Measurements from ENCODE around the gene MLKL. TPM values are rescaled to one million over a fixed set of nuclear protein-coding genes. Genes with fewer than 3 reads are reported as not detected.

Gene MLKL
- total RNA-seq, 1 donor from 2014 or later, result 28.6 TPM

DNA sequence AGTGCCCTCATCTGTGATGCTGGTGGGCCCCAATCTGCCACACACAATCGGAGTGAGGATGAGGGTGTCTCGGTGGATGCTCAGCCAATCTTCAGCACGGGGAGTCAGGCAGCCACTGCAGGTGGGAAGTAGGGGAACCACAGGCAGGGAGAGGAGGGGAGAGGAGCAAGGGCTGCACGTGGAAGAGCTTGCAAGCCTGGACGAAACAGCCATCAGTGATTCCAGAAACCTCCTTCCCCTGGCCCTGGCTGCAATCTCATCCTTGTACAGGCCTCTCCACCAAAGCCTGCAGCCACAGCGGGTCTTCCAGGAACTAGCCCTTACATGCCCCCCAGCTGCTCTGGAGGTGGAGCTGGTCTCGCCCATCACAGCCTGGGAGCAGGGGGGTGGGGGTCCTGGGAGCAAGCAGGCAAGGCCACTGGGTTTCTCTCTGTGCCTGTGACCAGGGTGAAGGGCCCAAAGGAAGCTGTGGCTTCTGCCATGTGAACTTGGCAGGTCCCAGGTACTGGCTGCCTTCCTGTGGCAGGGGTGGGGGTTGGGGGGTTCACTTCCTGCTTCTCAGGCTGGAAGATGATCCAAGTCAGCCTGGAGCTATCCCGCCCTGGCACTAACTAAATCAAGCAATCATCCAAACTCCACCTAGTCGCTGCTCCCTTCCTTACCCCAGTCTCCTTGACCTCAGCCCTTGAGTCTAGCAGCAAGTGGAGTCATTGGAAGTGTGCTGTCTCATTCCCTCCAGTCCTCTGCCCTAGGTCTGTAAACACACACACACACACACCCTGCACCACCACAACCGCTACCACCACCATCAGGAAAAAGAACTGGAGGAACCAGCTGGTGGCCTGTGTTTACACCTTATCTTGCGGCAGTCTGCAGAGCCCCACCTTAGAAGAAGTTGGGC, 29.4 kb upstream of the MLKL start:
- Histone ChIP-seq H3K27me3 (no peaks in the 10 kb centered on the region), H3K4me3 (no peak overlapping the region), H3K4me1 (no peaks in the 10 kb centered on the region), H3K9me3 (peaks cover 7% of the 10 kb centered on the region), H3K27ac (no peak overlapping the region), H3K36me3 (no peaks in the 10 kb centered on the region)
- TF ChIP-seq, protein P1, sequence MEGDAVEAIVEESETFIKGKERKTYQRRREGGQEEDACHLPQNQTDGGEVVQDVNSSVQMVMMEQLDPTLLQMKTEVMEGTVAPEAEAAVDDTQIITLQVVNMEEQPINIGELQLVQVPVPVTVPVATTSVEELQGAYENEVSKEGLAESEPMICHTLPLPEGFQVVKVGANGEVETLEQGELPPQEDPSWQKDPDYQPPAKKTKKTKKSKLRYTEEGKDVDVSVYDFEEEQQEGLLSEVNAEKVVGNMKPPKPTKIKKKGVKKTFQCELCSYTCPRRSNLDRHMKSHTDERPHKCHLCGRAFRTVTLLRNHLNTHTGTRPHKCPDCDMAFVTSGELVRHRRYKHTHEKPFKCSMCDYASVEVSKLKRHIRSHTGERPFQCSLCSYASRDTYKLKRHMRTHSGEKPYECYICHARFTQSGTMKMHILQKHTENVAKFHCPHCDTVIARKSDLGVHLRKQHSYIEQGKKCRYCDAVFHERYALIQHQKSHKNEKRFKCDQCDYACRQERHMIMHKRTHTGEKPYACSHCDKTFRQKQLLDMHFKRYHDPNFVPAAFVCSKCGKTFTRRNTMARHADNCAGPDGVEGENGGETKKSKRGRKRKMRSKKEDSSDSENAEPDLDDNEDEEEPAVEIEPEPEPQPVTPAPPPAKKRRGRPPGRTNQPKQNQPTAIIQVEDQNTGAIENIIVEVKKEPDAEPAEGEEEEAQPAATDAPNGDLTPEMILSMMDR (IDR thresholded peaks at IDR 0.05), result no peak
- peak; percentile 64 for ATAC-seq
- intact Hi-C loops (cut with DNase I), result no loop called here
- DNase-seq, result no peak

DNA sequence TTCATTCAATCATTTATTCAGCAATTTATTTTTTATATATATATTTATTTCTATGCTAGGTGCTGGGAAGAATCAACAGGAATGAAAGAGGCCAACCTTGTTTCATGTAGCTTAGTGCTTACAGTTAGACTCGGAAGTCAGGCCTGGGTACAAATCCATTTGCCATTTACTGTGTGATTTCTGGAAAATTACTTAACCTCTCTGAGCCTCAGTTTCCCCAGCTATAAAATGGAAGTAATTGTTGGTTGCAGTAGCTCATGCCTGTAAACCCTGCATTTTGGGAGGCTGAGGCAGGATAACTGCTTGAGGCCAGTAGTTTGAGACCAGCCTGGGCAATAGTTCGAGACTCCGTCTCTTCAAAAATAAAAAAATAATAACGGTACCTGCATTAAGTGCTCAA, 27.2 kb upstream of the MLKL start:
- DNase-seq, result no peak
- Histone ChIP-seq H3K9me3 (peaks cover 7% of the 10 kb centered on the region), H3K4me1 (no peaks in the 10 kb centered on the region), H3K27ac (no peak overlapping the region), H3K36me3 (no peaks in the 10 kb centered on the region), H3K4me3 (no peak overlapping the region), H3K27me3 (no peaks in the 10 kb centered on the region)
- TF ChIP-seq, protein P1 (IDR thresholded peaks at IDR 0.05), result no peak
- intact Hi-C loops (cut with DNase I), result no loop called here
- no peak for ATAC-seq

DNA sequence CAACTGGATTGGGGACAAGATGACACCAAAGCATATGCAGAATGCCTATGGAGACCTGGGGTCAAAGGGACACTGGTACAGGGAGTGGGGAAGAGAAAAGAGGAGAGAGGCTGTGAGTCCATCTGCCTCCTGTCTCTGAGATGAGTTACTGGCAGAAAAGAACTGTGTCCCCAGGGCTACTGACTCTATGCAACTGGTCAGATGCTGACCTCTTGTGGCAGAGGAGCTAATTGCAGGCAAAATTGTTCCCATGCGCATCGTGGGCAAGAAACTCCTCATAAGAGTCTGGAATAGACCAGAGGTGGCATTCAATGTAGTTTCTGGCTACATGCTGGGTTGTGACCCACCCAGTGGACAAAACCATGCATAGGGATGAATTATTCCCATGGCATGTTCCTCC, 26.1 kb upstream of the MLKL start:
- intact Hi-C loops (cut with DNase I), result no loop called here
- Histone ChIP-seq H3K9me3 (peaks cover 7% of the 10 kb centered on the region), H3K27ac (no peak overlapping the region), H3K36me3 (no peaks in the 10 kb centered on the region), H3K4me3 (no peak overlapping the region), H3K27me3 (no peaks in the 10 kb centered on the region), H3K4me1 (no peaks in the 10 kb centered on the region)
- TF ChIP-seq, protein P1 (IDR thresholded peaks at IDR 0.05), result peak; percentile 40
- ATAC-seq (peak; percentile 28), DNase-seq (no peak)

DNA sequence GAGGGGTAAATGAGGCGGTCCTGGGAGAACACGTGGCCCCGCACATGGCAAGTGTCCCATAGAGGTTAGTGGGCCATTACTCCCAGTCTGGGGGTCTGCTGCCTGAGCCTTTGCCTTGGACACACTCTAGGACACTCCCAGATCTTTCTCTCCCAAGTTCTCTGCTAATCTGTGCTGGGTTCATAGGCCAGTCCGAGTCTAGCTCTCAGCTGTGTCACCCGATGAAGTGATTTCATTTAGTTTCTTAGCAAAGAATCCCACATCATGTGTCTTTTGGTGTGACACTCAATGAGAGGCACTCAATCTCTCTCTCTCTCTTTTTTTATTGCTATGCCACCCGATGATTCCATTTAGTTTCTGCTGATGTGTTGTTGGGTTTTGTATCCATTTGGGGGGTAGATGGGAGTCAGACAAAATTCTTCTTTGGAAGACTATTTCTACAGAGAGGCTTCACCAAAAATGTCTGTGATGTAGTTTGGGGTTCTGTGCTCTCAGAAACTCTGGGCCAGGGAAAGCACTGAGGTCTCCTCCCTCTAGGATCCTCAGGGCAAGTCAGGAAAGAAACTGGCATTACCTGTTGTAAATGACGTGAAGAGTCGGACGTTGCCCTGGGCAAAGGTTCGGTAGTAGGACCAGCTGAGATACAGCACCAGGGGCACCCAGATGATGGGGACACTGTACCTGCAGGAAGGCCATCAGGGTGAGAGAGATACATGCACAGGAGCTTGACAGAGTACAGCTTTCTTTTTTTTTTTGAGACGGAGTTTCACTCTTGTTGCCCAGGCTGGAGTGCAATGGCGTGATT, 25.2 kb upstream of the MLKL start:
- H3K36me3 ChIP-seq, result no peaks in the 10 kb centered on the region
- H3K9me3 ChIP-seq, result peaks cover 7% of the 10 kb centered on the region
- no peak overlapping the region for H3K27ac ChIP-seq
- no peaks in the 10 kb centered on the region for H3K27me3 ChIP-seq
- no peak overlapping the region for H3K4me3 ChIP-seq
- TF ChIP-seq, protein P1 (IDR thresholded peaks at IDR 0.05), result no peak
- H3K4me1 ChIP-seq, result no peaks in the 10 kb centered on the region
- intact Hi-C loops (cut with DNase I), result no loop called here
- no peak for ATAC-seq
- DNase-seq, result no peak

DNA sequence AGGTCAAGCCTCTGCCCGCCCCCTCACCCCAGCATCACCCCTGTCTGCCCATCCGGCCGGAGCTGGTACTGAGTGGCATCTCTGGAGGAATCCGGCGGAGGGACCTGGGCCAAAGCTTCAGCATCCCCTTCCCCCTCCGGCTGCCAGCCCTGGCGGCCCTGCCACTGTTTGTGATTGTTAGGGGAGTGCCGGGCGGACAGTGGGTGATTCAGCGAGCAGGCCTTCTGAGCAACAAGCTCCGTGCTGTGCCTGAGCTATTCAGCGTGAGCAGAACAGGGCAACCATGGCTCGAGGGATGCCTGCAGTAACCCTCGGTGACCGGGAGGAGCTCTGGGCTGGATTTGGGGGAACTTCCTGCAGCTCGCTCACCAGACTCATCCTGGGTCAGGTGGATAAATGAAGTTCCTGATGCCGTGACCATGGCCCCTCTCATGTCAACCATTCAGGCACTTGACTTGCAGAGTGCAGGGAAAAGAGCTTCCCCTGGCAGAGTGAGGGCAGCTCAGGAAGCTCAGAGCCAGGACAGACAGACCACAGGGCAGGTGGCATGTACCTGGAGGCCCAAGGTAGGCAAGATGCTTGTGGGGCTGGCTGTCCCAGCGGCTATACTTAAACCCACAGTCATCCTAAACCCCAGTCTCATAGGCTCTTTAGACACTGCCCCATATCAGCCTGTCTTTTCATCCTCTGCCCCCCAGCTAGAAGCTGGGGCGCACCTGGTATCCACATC, 24.3 kb upstream of the MLKL start:
- DNase-seq (no peak), ATAC-seq (no peak)
- no peak overlapping the region for H3K4me3 ChIP-seq
- no peaks in the 10 kb centered on the region for H3K36me3 ChIP-seq
- H3K4me1 ChIP-seq, result no peaks in the 10 kb centered on the region
- TF ChIP-seq, protein P1 (IDR thresholded peaks at IDR 0.05), result no peak
- no peaks in the 10 kb centered on the region for H3K27me3 ChIP-seq
- H3K27ac ChIP-seq, result no peak overlapping the region
- intact Hi-C loops (cut with DNase I), result no loop called here
- H3K9me3 ChIP-seq, result peaks cover 7% of the 10 kb centered on the region
